Islet precursor cell (in vitro differentiated cells): Measurements from ENCODE around the gene EVA1A.

Experiments used
- DNase-seq: peaks from one replicate; pipeline ENCODE4 v3.0.0-alpha.2; 2018

Gene EVA1A

DNA sequence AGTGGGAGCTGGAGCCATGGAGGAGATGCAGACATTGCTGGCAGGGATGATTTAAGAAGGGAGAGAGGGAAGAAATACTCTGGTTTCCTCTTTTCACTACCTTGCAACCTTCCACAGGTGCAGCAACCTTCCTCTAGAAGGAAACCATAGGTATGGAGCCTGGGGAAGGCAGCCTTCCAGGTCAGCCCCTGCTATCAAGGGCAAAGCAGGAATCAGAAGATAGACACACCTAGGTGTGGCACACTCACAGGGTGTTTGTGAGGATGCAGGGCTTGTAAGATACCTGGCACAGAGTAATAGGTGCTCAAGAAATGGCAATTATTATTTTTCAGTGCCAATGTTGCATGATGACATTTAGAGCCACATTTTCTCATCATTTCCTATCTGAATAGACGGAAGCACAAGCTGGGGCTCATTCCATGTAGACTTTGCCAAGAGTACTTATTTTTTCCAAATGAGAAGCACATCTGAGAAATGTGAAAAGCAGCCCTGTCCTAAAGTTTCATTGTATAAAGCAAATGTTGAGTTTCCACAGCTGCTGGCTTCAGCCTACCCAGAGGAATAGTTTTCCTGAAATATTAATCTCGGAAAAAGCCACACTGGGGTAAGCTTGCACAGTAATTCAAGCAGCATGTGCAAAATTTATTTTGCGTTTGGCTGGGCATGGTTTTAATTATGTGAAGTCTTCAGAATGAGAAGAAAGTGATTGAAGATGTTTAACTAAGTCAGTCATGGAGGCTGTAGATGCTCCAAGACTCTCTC lies 20.6 kb downstream of the EVA1A start:
- no peak for DNase-seq

DNA sequence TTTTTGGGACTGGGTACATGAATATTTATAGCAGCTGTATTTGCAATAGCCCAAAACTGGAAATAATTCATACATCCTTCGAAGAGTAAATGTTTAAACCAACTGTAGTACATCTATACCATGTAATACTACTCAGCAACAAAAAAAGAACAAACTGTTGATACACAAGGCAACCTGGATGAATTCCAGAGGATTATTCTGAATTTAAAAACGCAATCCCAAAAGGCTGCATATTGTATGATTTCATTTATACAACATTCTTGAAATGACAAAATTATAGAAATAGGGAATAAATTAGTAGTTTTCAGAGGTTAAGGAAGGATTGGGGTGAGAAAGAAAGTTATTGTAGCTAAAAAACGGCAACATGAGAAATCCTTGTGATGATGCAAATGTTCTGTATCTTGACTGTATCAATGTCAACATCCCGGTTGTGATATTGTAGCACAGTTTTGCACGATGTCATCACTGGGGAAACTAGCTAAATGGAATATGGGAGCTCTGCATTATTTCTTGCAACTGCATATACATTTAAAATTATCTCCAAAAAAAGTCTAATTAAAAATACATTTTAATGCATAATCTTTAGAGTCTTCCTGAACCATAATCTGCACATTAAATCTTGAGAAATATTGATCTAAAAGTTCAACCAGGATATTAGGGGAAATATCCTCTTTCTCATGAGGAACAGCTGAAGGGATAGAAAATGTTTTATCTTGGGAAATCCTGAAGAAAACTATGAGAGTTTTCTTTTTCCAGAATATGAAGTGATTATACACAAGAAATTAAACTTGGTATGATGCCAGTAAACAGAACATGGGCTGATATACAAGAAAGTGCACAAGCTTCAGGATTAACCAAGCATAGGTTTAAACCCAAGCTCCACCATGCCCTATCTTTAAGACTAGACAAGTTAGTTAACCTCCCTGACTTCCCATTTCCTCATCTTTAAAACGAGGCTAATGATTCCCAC lies 21.9 kb downstream of the EVA1A start:
- DNase-seq: no peak

DNA sequence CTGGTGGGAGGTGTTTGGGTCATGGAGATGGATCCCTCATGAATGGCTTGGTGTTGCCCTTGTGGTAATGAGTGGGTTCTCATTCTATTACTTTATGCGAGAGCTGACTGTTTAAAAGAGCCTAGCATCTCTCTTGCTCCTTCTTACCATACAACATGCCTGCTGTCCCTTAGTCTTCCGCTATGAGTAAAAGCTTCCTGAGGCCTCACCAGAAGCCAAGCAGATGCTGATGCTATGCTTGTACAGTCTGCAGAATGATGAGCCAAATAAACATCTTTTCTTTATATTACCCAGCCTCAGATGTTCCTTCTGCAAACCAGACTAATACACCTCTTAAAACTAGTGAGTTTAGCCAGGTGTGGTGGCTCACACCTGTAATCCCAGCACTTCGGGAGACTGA lies 23.1 kb downstream of the EVA1A start:
- DNase-seq: no peak

DNA sequence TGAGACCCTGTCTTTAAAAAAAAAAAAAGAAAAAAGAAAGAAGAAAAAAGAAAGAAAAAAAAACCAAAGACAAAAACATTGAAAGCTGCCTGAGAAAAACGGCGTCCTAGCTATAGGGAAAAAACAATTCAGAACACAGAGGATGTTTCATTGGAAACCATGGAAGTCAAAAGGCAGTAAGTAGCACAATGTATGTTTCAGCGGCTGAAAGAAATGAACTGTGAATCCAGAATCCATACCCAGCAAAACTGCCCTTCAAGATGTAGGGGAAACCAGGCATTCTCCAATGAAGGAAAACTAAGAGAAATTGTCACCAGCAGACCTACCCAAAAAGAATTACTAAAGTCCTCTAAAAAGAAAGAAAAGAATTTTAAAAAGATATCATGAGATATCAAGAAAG lies 27.6 kb downstream of the EVA1A start:
- no peak for DNase-seq

DNA sequence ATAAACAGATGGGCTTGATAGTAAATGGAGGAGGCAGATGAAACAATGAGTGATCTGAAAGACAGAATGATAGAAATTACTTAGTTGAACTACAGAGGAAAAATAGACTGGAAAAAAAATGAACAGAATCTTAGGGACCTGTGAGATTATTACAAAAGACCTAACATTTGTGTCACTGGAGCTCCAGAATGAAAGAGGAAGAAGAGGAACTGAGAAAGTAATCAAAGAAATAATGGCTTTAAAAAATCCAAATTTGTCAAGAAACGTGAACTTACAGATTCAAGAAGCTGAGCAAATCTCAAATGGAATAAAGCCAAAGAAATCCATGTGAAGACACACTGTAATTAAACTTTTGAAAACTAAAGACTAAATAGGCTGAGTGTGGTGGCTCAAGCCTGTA lies 28.3 kb downstream of the EVA1A start:
- DNase-seq: no peak

DNA sequence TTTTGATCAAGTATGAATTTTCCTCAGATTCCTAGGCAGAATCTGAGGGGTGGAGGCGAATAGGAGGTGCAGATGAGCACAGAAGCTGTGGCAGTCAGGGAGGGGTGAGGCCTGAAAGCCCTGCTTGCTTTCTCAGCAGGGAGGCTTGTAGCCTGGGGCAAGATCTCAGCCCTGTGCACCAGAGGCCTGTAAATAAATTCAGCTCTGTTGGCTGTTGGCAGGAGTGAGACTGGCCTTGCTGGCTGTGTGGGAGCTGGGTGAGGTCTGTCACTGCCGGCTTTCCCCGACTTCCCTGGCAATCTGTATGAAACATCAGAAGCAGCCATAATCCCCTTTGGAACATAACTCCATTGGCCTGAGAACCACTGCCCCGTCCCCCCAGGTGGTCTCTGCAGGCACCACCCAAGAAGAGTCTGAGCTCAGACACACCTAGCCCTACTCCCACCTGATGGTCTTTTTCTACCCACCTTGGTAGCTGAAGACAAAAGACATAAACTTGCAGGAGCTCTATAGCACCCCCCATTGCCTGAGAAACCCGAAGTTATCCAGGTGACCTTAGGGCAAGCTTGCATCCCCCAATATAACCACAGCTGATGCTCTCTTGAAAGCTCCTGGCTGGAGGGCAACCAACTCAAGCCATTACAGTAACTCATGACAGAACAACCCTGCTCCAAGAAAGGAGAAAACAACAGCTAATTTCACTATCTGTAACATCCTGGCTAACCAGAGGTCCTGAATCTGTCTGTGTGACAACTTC lies 32.3 kb downstream of the EVA1A start:
- peak; percentile 93 for DNase-seq

DNA sequence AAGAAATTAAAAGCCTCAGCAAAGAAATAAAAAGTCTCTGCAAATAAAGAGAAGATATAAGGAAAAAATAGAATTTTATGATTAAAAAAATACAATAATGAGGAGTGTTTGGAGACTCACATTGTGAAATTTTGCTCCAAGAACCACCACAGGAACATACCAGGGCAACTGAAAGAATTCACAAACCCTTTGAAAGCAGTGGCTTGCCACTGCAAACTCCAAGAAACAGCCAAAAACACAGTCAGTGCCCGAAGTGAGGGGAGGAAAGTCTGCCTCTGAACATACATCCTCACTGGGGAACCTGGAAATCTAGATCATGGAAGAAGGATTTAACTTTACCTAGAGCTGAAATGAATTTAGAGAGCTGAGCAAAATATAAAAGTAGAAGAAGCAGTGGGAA lies 33.1 kb downstream of the EVA1A start:
- DNase-seq: no peak

DNA sequence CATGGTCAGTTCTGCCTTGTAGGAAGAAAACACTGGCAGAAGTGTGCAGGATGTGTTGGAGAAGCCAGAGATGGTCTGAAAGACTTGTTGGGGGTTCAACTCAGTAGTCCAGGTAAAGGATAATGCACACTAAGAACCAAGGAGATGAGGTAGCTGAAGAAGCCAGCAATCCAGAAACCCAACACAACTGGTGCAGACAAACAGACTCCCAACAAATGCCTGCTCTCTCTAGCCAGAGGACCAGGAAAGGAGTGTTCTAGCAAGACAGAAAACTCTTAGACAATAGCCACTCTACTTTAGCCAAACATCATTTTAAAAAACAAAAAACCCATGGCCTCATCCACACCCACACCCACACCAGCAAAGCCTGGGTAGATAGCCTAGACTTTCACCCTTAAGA lies 33.9 kb downstream of the EVA1A start:
- no peak for DNase-seq

DNA sequence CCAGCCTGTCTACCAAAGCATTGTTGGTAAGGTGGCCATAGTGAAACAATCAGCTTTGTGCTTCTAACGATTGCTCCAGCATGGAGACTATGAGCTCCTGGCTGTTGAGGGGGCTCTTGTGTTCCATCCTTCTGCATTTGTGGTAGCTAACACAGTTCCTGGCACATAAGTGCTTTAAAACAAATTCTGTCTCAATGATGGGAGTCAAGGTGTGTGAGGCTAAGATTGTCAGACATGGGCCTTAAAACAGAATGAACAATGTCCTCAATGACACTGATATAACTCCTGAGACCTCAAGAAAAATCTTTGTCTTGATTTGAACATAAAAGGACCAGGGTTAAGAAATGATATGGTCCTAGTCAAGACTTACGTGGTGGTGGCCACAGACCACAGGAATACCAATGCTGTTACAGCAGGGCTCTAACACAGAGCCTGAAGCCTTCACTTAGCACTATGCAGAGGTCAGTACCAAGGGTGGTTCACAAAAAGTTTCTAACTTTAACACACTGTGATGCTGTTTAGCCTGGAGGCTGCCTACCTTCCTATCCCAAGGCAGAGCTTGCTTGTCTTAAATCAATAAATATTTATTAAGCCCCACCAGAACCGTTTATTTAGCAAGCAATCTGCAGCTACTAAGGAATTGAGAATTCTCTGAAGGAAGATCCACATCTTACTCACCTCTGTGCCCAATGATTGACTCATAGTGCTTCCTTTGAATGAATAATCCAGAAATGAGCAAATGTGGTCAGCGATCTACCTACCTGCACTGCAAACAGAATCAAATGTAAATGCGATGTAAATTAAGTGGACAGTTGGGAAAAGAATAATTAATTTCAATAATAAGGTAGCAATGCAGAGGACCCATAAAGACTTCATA lies 35.1 kb downstream of the EVA1A start:
- DNase-seq: no peak

DNA sequence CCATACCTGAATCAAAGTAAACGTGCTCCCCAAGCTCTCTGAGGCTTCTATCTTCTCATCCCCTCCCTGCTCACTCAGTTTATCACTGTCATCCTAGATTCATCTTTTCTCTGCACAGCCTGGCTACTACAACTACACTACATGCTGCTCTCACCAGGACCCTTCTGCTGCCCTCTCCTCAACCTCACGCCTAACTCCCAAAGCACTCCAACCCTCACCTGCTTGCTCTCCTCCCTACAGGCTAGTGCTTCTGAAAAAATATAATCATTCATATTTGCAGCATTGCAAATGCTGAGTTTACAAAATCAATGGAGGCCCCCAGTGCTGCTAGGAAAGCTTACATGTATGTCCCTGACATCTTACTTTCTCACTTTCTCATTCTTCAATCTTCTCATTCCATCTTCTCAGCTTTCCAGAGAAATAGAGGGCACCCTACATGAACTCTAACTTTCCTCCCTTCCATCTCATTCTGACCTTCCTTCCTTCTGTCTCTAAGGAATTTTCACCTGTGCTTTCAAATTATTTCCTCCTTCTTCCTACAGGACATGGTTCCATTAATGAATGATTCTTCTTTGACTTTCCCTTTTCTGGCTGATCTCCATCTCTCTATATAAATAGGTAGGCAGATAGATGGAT lies 36.3 kb downstream of the EVA1A start:
- DNase-seq: no peak

DNA sequence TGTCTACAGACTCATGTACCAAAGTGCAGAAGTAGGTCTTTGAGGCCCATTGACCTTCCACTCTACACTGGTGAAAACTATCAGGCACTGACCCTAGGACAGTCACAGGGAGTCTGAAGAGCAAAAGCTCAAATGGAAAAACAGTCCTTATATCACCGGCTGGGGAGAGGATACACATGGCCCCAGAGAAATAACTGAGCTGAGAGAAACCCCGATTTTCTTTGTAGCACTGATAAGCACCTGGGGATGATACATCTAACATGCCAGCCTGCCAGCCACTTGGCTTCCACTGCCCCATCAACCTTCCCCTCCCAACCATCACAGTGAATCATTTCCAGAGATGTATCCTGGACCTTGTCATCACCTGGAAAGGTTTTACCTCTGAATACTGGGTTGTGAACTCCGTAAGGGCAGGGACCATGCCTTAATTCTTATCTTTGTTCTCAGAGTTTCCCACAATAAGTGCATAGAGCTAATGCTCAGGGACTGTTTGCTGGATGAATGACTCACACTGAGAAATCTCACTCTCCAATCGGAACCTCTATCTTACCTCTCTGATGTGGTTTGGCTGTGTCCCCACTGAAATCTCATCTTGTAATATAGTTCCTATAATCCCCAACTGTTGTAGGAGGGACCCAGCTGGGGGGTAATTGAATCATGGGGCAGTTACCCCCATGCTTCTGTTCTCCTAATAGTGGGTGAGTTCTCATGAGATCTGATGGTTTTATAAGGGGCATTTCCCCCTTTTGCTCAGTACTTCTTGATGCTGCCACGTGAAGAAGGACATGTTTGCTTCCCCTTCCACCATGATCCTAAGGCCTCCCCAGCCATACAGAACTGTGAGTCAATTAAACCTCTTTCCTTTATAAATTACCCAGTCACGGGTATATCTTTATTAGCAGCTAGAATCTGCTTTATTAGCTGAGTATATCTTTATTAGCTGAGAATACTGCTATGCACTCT lies 37.1 kb downstream of the EVA1A start:
- peak; percentile 71 for DNase-seq

DNA sequence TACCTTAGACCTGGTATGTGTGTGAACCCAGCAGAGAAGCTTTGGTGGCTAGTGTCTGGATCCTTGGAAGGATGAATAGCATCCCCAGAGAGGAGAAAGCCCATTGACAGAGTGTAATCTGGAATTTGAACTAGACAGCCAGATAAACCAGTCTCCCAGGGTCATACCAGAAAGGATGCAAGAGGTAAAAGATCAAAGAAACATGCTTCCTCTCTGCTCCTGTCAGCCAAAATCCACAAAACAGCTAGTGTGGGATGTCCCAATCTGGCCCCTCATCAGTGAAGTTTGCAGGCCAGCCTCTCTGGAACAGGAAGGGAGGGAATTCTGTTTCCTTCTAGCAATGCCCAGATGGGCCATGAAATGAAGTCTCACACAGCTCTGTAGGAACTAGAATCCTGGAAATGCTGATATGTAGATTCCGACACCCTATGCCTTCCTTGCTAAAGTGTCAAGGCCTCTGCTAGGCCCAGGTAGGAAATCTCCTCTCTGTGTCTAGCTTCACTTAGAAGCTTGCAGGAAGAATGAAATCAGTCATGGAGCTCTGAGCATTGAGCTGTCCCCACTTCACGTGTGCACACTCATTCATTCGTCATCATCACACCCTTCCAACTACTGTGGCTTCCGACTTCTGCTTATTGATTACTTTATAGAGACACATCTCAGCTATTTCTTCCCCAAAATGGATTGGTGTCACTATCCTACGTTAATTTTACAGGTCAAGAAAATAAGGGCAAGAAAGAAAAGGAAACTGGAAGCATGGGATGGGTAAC lies 38.0 kb downstream of the EVA1A start:
- DNase-seq: peak; percentile 67

DNA sequence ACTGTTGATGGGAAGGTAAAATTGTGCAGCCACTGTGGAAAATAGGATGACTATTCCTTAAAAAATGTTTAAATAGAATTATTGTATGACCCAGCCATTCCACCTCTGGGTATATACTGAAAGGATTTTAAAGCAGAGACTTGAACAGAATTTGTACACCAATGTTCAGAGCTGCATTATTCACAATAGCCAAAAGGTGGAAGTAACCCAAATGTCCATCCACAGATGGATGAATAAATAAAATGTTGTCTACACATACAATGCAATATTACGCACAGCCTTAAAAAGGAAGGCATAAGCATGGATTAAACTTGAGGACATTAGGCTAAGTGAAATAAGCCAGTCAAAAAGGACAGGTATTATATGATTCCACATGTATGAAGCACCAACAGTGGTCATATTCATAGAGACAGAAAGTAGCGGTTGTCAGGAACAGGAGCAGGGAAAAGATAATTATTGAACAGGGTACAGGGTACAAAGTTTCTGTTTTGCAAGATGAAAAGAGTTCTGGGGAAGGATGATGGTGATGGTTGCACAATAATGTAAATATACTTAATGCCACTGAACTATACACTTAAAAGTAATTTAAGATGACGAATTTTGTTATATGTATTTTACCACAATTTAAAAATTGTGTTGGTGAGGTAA lies 39.4 kb downstream of the EVA1A start:
- DNase-seq: no peak

DNA sequence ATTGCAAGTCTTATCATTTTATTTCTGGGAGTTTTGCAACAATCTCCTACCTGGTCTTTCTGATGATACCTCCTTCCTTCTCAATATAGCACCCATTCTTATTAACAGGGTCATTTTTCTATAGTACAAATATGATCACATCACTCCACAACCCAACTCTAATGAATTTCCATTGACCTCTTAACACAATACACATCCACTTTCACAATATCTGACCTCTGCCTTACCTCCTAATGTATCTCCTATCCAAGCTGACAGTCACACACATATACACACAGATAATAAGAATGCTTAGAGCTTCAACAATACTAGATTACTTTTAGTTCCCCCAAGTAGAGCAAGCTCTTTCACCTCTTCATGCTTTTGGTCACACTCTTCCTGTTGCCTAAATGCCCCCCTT lies 40.9 kb downstream of the EVA1A start:
- no peak for DNase-seq

DNA sequence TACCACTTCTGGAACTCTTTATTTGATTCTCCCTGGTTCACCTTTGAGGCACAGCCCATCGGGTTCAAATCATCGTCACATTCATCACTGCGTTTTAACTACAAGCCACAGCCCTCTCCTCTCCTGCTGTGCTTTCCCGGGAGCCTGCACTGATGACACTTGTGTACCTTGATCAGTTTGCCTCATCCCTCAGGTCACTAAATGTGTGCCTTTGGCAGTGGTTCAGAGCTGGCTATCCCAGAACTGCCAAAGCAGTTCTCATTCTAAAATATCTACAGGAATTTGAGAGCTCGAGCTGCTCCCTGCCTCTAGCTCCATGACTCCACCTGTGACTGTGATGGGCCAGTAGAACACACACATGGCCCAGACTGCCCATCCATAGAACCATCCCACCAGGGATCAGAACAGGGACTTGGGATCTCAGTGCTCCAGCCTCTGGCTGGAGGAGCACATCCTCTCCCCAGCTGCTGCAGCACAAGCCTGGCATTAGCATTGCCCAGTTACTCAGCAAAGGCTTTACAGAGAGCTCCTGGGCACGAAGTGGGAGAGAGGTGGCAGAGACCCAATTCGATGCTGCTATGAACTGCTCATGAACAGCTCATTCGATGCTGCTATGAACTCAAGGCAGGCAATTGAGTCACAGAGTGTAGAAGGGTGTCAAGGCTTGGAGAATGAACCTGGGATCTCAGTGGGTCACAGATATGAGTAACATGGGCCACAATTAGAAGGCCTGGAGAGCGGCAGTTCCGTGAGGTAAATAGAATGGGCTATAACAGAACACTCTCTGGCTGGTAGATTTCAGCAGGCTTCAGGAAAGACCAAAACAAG lies 41.9 kb downstream of the EVA1A start:
- no peak for DNase-seq

DNA sequence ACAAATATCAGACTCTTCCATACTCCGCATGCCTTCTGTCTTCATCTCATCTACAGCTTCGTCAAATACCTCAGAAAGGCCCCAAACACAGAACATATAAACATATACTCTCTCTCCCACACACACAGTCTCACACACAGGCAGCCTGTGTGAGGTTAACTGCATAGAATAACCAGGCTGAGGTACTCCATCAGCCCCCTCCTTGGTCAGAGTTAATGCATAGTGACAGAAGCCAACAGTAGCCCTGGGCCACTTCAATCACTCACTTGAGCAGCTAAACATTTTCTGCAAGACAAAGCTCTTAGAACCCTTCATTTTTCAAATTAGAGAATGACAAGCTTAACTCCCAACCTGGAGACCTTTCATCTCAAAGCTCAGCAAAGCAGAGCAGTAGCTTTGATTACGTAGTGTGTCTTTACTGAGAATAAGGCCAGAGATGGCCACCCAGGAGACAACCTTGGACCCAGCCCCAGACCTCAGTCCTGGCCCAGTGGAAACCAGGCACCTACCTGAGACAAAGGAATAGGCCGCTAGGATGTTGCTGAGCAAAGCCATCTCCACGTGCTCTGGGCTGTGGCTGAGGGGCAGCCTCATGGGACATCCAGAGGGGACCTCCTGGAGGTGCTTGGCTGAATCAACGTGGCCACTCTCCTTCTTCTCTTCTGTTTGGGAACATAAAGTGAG lies 43.0 kb downstream of the EVA1A start:
- peak; percentile 61 for DNase-seq
